ENCODE data around the gene CTRB1.

The CTRB1 gene

DNA sequence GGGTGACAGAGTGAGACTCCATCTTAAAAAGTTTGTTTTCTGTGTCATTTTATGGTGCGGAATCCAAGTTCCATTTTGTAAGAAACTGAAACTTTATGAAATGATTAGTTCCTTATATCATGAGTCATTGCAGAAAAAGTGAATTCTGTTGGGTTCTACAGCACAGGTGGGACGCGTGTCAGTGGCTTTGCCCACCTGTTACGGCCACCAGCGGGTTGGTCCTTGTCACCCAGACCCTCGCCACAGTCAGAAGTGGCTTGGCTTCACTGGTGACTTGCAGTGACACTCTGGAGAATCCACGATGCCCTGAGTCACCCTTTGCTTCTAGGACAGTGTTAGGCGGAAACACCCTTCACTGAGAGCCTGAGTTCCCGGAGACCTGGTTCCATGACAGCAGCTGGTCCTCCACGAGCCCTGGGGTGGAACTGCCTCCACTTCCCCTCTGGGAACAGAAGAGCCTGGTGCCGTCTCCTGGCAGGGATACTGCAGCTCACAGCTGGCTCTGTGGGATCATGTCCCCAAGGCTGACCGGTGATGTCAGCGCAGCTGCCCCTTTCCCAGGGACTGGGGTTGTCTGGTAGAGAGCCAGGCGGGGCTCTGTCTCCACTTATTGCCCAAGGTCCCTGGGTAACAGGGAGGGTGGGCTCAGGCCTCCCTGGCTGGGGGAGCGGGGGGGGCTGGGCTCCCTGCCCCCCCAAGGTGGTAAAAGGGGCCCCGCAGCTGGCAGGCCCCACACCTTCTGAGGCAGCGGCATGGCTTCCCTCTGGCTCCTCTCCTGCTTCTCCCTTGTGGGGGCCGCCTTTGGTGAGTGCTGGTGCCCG, at the start of gene CTRB1:
Gene CTRB1 (plus strand): TSS at position 733 of the 821 bp plus-strand sequence. CDS start 20 bp downstream, at position 753.
- in situ Hi-C loops (cut with MboI; ENCODE audit: low sequenced_read_pairs), result no loop called here

DNA sequence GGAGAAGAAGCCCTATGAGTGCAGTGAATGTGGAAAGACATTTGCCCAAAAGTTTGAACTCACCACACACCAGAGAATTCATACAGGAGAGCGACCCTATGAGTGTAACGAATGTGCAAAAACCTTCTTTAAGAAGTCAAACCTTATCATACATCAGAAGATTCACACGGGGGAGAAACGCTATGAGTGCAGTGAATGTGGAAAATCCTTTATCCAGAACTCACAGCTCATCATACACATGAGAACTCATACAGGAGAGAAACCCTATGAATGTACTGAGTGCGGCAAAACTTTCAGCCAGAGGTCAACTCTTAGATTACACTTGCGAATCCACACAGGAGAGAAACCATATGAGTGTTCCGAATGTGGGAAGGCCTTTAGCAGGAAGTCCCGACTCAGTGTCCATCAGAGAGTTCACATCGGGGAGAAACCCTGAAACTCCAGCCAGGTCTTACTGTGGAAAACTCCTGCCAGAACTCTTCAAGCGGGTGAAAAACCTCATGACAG, 48.8 kb upstream of the CTRB1 start:
- in situ Hi-C loops (cut with MboI; ENCODE audit: low sequenced_read_pairs), result no loop called here

DNA sequence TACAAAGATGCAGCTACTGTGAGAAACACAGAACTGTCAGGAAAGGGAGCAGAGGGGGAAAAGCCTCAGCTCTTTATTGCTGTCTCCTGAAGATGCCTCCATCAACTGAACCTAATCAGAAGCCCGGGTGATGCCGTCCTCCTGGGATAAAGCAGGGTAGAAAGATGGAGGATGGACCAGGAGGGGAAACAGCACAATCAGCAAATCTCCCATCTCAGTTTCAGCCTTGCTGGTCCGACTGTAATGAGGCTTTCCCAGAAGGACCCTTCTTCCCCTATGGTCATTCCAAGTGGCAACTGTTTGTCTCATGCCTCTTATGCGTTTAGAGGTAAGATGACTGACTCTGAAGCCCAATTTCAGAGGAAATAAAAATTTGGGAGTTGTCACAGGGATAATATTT, 46.2 kb upstream of the CTRB1 start:
- in situ Hi-C loops (cut with MboI; ENCODE audit: low sequenced_read_pairs), result no loop called here

DNA sequence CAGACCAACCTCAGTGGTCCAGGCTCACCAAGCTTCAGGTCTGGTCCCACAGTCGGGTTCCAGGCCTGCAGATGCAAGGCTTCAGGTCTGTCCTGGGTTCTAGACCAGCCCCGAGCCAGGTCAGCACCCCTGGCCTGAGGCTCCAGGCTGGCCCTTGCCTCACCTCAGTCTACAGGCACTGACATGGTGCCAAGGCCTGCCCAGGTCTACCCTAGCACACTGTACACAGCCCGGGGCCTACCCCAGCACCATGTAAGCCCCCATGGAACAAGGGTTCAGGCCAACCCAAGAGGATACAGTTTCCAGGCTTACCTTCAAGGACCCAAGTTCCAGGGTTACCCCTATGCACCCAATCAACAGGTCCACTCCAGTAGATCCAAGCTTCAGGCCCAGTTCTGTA, 43.7 kb upstream of the CTRB1 start:
- in situ Hi-C loops (cut with MboI; ENCODE audit: low sequenced_read_pairs), result no loop called here

DNA sequence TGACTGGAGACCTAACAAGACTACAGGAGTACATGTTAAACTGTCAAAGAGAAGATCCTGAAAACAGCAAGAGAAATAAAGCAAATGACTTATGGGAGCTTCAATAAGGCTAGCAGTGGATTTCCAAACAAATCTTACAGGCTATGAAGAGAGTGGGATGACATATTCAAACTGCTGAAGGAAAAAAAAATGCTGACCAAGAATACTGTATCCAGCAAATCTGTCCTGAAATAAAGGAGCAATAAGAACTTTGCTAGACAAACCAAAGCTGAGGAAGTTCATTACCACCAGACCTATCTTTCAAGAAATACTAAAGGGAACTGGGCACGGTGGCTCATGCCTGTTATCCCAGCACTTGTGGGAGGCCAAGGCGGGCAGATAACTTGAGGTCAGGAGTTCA, 41.9 kb upstream of the CTRB1 start:
- in situ Hi-C loops (cut with MboI; ENCODE audit: low sequenced_read_pairs), result no loop called here

DNA sequence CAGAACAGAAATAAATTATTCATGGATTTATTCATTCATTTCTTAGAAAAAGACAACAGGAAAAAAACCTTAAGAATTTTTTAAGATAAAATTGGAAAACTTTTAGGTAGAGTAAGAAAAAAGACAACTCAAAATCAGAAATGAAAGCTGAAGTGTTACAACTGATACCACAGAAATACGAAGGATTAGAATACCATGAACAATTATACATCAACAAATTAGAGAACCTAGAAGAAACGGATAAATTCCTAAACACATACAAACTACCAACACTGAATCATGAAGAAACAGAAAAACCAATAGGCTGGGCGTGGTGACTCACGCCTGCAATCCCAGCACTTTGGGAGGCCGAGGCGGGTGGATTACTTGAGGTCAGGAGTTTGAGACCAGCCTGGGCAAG, 39.6 kb upstream of the CTRB1 start:
- in situ Hi-C loops (cut with MboI; ENCODE audit: low sequenced_read_pairs), result no loop called here

DNA sequence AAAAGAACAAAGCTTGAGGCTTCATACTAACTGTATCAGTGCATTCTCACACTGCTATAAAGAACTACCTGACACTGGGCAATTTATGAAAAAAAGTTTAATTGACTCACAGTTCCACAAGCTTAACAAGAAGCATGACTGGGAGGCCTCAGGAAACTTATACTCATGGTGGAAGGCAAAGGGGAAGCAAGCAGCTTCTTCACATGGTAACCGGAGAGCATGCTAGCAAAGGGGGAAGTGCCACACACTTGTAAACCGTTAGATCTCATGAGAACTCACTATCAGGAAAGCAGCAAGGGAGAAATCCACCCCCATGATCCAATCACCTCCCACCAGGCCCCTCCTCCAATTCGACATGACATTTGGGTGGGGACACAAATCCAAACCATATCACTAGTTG, 37.2 kb upstream of the CTRB1 start:
- in situ Hi-C loops (cut with MboI; ENCODE audit: low sequenced_read_pairs), result no loop called here

DNA sequence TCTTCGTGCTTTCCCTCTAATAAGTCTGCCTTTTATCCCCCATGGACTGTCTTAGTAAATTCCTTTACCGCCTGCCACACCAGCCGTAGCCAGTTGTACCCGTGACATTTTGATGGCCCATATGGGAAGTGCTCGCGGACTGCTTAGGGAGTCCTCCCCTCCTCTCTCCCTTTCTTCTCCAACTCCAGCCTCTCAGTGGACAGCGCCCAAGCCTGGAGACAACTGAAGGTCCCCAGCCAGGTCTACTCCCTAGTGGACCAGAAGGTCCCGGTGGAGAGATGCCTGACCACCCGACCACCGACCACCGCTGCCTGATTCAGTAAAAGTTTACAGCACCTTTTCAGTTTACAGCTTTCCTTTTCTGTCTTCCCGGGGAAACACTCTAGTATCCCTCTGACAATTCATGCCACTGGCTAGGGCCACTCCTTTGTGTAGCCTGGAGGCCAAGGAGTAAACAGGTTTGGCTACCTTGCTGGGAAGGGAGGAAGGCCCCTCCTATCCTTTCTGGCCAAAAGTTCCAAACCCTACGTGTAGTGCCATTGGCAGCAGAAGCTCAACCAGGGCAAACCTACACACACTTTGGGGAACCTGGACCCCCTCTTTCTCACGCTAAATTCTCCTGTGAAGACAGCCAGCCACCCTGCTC, 29.8 kb upstream of the CTRB1 start:
- in situ Hi-C loops (cut with MboI; ENCODE audit: low sequenced_read_pairs), result no loop called here

DNA sequence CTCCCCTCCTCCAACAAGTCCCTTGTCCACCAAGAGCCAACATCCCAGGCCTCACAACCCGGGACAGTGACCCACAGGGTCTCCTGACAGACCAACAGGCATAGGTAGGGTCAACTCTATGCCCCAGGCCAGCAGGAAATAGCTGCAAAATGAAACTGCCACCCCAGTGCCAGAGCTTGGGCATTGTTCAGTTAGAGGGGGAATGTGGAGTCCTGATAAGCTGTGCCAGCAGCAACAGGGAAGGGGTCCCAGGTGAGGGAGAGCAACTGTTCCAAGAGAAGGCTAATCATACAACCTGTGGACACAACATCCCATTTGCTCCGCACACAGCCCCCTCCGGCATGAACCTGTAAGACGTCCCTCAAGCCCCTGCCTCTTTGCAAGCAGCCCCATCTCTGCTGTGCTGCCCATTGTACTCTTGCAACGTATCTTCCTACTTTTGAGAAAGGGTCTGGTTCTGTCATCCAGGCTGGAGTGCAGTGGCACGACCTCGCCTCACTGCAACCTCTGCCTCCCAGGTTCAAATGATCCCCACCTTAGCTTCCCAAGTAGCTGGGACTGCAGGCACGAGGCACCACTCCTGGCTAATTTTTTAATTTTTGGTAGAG, 29.0 kb upstream of the CTRB1 start:
- in situ Hi-C loops (cut with MboI; ENCODE audit: low sequenced_read_pairs), result no loop called here

DNA sequence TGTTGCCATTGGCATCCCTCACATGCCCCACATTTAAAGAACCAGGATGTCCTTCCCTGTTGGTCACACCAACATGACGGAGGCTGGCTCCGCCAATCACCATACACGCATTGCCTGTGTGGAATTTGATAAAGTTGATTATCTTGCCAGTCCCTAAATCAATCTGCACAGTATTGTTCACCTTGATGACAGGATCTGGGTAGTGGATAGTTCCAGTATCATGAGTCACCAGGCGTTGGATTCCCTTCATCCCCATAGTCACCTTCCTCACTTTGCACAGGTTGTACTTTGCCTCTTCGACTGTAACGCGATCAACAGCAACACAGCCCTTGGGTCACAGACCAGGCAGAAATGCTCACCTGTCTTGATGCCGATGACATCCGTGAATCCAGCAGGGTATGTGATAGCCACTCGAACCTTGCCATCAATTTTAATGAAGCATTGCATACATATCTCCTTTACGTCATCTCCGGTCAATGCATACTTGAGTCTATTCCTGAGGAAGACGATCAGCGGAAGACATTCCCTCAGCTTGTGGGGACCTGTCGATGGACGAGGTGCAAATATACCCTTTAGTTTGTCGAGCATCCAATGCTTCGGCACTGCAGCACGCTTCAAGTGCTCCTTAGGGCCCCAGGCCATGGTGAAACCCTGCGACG, 26.1 kb upstream of the CTRB1 start:
- in situ Hi-C loops (cut with MboI; ENCODE audit: low sequenced_read_pairs), result no loop called here

DNA sequence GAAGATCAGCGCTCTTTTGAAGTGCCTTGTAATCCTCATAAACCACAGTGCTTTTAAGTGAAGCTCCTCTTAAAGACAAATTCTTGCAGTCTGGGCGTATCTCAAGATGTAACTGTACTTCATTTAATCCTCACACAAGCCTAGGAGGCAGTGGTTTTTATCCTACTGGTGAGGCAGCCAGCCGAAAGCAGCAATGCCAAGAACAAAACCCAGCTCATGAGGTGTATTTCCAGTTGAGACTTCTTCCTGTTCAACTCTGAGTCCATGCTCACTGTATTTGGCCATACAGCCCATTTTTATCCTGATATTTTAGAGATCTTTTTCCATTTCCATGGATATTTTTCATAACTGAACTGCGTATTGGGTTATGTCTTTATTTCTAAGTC, 25.5 kb upstream of the CTRB1 start:
- in situ Hi-C loops (cut with MboI; ENCODE audit: low sequenced_read_pairs), result no loop called here

DNA sequence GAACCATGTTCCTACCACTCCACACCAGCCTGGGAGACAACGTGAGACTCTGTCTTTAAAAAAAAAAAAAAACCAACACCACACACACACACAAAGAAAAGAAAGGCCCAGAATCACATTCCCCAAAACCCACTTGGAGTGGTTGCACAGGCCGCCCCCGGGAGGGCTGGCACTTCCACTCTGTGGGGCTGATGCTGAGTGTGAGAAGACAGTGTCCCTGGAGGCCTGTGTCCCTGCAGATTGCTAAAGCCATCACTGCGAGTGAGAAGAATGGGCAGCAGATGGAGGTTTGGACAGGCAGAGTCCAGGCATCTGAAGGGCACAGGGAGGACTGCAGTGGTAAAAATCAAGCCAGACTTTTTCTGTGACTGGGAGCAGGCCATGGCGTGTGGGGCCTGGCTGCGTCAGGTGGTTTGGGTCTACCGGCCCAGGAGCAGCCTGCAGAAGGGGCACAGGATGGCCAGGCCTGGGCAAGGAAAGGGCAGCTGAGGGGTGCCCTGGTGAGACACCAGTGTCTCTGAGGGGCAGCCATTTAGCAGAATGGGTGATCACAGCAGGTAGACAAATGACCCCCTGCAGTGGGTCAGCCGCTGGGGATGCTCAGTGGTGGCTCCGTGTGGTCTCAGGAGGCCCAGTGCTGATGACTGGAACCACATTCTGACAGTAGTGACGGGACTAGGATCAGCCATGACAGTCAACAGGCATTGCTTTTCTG, 24.9 kb upstream of the CTRB1 start:
- in situ Hi-C loops (cut with MboI; ENCODE audit: low sequenced_read_pairs), result no loop called here

DNA sequence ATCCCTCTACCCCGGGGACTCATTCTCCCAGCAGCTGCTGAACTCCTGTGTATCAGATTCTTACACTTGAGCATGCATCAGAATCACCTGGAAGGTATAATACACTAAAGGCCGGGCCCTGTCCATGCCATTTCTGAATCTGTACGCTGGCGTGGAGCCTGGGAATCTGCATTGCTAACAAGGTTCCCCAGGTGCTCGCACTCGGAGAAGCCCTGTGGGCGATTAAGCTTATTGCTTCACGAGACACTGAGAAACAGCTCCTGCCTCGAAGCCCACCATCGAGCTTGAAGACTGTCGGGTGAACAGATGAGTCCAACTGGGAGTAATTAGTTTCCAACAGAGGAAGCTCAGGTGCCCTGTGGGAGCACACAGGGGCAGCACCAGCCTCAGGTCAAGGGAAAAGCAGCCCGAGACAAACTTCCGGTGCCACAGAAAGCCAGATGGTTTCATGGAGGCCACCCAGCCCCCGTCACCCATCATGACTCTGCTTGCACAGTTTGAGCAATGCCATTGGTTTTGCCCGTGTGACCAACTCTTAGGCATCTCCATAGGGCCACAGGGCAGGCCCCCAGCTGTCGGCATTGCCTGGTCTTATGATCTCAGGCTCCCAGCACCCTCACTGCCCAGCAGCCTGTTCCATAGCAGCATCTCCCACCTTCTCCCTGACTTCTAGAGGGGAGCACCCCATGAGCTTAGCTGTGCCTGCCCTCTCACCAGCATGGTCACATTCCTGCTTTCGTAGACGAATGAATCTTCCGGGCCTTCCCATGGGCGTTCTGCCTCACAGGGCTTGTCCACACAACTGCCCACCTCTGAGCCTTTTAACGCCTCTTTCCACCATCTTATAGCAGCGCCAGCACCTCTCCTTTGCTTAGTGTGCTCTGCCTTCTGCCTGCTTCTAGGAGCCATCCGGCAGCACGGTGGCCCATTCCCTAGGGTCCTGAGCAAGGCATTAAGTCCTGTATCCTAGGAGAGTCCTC, 22.7 kb upstream of the CTRB1 start:
- in situ Hi-C loops (cut with MboI; ENCODE audit: low sequenced_read_pairs), result no loop called here

DNA sequence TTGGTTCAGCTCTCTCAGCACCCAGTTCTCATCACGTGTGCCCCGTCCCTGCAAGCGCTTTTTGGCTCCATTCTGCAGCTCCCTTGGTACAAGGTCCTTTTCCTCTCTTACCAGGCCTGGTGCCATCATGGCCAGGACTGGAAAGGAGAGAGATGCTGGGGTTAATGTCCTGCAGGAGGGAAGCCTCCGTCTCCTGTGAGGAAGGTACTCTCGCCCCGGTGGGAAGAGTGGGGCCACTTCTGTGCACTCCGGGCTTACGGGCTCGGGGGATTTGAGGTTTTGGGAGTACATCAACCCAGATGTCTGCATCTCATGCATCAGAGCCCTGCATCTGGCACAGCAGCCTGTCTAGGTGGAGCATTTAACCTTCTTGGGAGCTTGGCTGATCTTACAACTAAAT, 22.0 kb upstream of the CTRB1 start:
- in situ Hi-C loops (cut with MboI; ENCODE audit: low sequenced_read_pairs), result no loop called here

DNA sequence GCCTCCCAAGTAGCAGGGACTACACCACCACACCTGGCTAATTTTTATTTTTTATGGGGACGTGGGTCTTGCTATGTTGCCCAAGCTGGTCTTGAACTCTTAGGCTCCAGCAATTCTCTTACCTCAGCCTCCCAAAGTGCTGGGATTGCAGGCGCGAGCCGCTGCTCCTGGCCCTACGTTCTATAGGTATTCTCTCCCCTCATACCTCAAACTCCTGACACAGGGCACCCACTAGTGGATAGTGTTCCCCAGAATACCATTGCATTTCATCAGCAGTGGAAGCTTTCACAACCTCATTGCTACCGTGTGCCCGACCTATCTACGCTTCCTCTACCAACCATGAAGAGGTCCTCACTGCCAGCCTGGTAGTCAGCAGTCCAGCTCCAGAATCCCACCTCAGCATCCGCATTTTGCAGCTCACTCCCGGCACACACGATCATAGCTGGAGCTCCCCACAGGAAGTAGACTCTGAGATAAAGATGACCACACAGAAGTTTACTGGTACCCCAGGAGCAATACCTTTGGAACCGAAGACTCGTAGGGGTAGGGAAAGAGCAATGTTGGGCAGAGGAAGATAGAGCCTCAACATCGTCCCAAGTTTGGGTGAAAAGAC, 21.2 kb upstream of the CTRB1 start:
- in situ Hi-C loops (cut with MboI; ENCODE audit: low sequenced_read_pairs), result no loop called here

DNA sequence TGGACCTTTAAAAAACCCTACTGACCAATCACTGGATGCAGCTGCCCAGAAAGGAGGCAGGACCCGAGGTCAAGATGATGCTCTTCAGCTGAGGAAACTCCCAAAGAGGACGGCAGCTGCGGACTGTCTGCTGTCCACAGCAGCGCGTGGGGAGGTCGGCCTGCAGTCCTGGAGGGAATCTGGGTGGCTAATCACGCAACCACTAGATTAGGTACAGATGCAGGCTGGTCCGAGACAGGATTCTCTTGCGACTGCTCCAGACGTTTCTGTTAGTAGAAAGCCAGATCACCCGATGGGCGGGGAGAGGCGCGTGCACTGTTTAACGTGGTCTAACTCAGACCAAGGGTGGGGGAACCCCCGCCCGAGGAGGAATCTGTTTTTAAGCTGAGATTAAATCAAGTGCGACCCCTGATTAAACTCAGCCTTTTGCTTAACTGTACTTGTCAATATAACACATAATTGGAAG, 20.6 kb upstream of the CTRB1 start:
- in situ Hi-C loops (cut with MboI; ENCODE audit: low sequenced_read_pairs), result no loop called here

DNA sequence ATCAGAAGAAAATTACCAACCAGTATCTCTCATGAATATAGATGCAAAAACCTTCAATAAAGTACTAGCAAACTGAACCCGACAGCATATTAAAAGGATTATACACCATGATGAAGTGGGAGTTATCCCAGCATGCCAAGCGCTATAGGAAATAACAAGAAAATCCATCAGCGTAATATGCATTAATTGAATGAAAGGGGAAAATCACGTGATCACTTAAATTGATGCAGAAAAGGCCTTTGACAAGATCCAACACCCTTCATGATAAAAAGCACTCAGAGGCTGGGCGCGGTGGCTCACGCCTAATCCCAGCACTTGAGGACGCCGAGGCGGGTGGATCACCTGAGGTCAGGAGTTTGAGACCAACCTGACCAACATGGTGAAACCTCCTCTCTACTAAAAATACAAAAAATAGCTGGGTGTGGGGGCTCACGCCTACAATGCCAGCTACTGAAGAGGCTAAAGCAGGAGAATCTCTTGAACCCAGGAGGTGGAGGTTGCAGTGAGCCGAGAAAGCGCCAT, 16.7 kb upstream of the CTRB1 start:
- in situ Hi-C loops (cut with MboI; ENCODE audit: low sequenced_read_pairs), result no loop called here

DNA sequence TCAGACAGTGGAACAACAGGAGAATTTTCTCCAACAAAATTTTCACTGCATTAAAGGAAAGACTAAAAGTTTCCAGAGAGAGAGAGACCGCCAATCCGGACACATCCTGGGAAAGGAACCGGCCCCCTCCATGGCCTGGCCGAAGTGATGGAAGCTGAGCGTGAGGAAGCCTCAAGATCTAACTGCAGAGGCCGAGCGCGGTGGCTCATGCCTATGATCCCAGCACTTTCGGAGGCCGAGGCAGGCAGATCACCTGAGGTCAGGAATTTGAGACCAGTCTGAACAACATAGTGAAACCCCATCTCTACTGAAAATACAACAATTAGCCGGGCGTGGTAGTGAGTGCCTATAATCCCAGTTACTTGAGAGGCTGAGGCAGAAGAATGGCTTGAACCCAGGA, 15.7 kb upstream of the CTRB1 start:
- in situ Hi-C loops (cut with MboI; ENCODE audit: low sequenced_read_pairs), result no loop called here

Measured in hTERT RPE-1 (cell line).